ENCODE results near the gene GJB5. TPM values are rescaled to one million over a fixed set of nuclear protein-coding genes. Genes with fewer than 3 reads are reported as not detected.
"Not testable (repeated sequence)": the region's sequence is repeated elsewhere in the genome, so short reads cannot be mapped to it uniquely, and the experiment has no call there.

GJB5 gene
- total RNA-seq, 1 experiment from 2014 or later, result not detected

- BruUV-seq (replicated peaks), result no TSS peak
- in situ Hi-C loops (cut with HindIII; ENCODE audit: low pct_unique_long_range_greater_than_20kb, low sequenced_read_pairs) (no loop called here), intact Hi-C loops (cut with micrococcal nuclease; ENCODE audit: unreplicated experiment) (no loop called here)
- H3K4me3 ChIP-seq (ENCODE audit: low read depth in 2 of 2, low read length in 2 of 2), result no peak overlapping the region
- ChIA-PET POLR2A (no interaction called here), CTCF (no interaction called here)
- no peaks in the 10 kb centered on the region for H3K27me3 ChIP-seq (ENCODE audit: control insufficient read depth, insufficient read depth, low read length)
- no peaks in the 10 kb centered on the region for H3K36me3 ChIP-seq (ENCODE audit: control insufficient read depth, insufficient read depth, low read length)
- no peak for TF ChIP-seq TCF7L2 (IDR thresholded peaks at IDR 0.05; ENCODE audit: low read depth, low read length)
- TF ChIP-seq POLR2AphosphoS5 (IDR thresholded peaks at IDR 0.05; ENCODE audit: low read depth, low read length), result no peak
- DNase-seq (ENCODE audit: low read depth, low spot score) (no peak), ATAC-seq (no peak)
- H3K4me1 ChIP-seq (ENCODE audit: control insufficient read depth, insufficient read depth, low read length), result no peaks in the 10 kb centered on the region
- no peaks in the 10 kb centered on the region for H3K9me3 ChIP-seq (ENCODE audit: control insufficient read depth, insufficient read depth, low read depth, low read length)
- H3K27ac ChIP-seq (ENCODE audit: low read length), result no peak overlapping the region
Measured at GRCh38 chr1:34771573-34772371, 16.9 kb downstream of the GJB5 start.

GRCh38 chr1:34773114-34773513 is 18.3 kb downstream of the GJB5 start:
- H3K9me3 ChIP-seq (ENCODE audit: control insufficient read depth, insufficient read depth, low read depth, low read length); H3K4me1 ChIP-seq (ENCODE audit: control insufficient read depth, insufficient read depth, low read length); CTCF ChIA-PET; intact Hi-C loops (cut with micrococcal nuclease; ENCODE audit: unreplicated experiment); DNase-seq (ENCODE audit: low read depth, low spot score); in situ Hi-C loops (cut with HindIII; ENCODE audit: low pct_unique_long_range_greater_than_20kb, low sequenced_read_pairs); H3K36me3 ChIP-seq (ENCODE audit: control insufficient read depth, insufficient read depth, low read length); BruUV-seq (replicated peaks); POLR2A ChIA-PET; H3K27ac ChIP-seq (ENCODE audit: low read length); ATAC-seq; H3K27me3 ChIP-seq (ENCODE audit: control insufficient read depth, insufficient read depth, low read length); H3K4me3 ChIP-seq (ENCODE audit: low read depth in 2 of 2, low read length in 2 of 2): not testable (repeated sequence)

- Histone ChIP-seq H3K4me1 (ENCODE audit: control insufficient read depth, insufficient read depth, low read length) (no peaks in the 10 kb centered on the region), H3K27me3 (ENCODE audit: control insufficient read depth, insufficient read depth, low read length) (no peaks in the 10 kb centered on the region), H3K4me3 (ENCODE audit: low read depth in 2 of 2, low read length in 2 of 2) (no peak overlapping the region), H3K27ac (ENCODE audit: low read length) (no peak overlapping the region), H3K36me3 (ENCODE audit: control insufficient read depth, insufficient read depth, low read length) (no peaks in the 10 kb centered on the region), H3K9me3 (ENCODE audit: control insufficient read depth, insufficient read depth, low read depth, low read length) (no peaks in the 10 kb centered on the region)
- intact Hi-C loops (cut with micrococcal nuclease; ENCODE audit: unreplicated experiment) (no loop called here), in situ Hi-C loops (cut with HindIII; ENCODE audit: low pct_unique_long_range_greater_than_20kb, low sequenced_read_pairs) (no loop called here)
- no TSS peak for BruUV-seq (replicated peaks)
- ChIA-PET POLR2A (no interaction called here), CTCF (no interaction called here)
- no peak for ATAC-seq
- TF ChIP-seq TCF7L2 (IDR thresholded peaks at IDR 0.05; ENCODE audit: low read depth, low read length), result no peak
- TF ChIP-seq CTCF (IDR thresholded peaks at IDR 0.05), result no peak
- TF ChIP-seq REST (IDR thresholded peaks at IDR 0.05; ENCODE audit: insufficient read depth in 1 of 2, low read depth in 2 of 2, low read length in 1 of 2), result no peak
- TF ChIP-seq SIN3A (IDR thresholded peaks at IDR 0.05; ENCODE audit: borderline replicate concordance, insufficient read depth, low read depth, low read length), result no peak
- no peak for DNase-seq (ENCODE audit: low read depth, low spot score)
Measured at GRCh38 chr1:34774957-34775356, 20.1 kb downstream of the GJB5 start.
